Hepatocyte (in vitro differentiated cells): ENCODE results near the gene BANK1. TPM values are rescaled to one million over a fixed set of nuclear protein-coding genes. Genes with fewer than 3 reads are reported as not detected.

ENCODE experiments used
- DNase-seq: peaks from one replicate; pipeline ENCODE4 v3.0.0-alpha.2; 2016; ENCODE audit warnings: low spot score
- H2AFZ ChIP-seq: fragments of 200-600 bp; sonication (generic); 2 replicates; pipeline ENCODE4 v1.6.0; 2016; ENCODE audit warnings: antibody characterized with exemption, mild to moderate bottlenecking
- H3K27ac ChIP-seq: fragments of 200-600 bp; sonication (generic); 2 replicates; pipeline ENCODE4 v1.5.1; 2016; ENCODE audit warnings: mild to moderate bottlenecking
- H3K27me3 ChIP-seq: fragments of 200-600 bp; sonication (generic); 2 replicates; pipeline ENCODE4 v1.6.1; 2016
- H3K36me3 ChIP-seq: fragments of 200-600 bp; sonication (generic); replicated peaks from 2 replicates; pipeline ENCODE4 v1.5.1; 2016; ENCODE audit warnings: low read depth; ENCODE audit not compliant: insufficient read depth
- H3K4me1 ChIP-seq: fragments of 200-600 bp; sonication (generic); 2 replicates; pipeline ENCODE4 v1.5.1; 2016; ENCODE audit warnings: mild to moderate bottlenecking, moderate library complexity; ENCODE audit not compliant: insufficient read depth
- H3K4me2 ChIP-seq: fragments of 200-600 bp; sonication (generic); 2 replicates; pipeline ENCODE4 v1.6.0; 2016
- H3K4me3 ChIP-seq: fragments of 200-600 bp; sonication (generic); 2 replicates; pipeline ENCODE4 v1.5.1; 2016; ENCODE audit warnings: mild to moderate bottlenecking
- H3K79me2 ChIP-seq: fragments of 200-600 bp; sonication (generic); 2 replicates; pipeline ENCODE4 v1.6.0; 2017; ENCODE audit warnings: mild to moderate bottlenecking
- H3K9me2 ChIP-seq: fragments of 200-600 bp; sonication (generic); replicated peaks from 2 replicates; pipeline ENCODE4 v1.6.0; 2017; ENCODE audit warnings: mild to moderate bottlenecking; ENCODE audit not compliant: insufficient read depth
- H3K9me3 ChIP-seq: fragments of 200-600 bp; sonication (generic); 2 replicates; pipeline ENCODE4 v1.5.1; 2016; ENCODE audit warnings: low read depth, mild to moderate bottlenecking
- H4K20me1 ChIP-seq: fragments of 200-600 bp; sonication (generic); 2 replicates; pipeline ENCODE4 v1.6.0; 2016; ENCODE audit warnings: mild to moderate bottlenecking; ENCODE audit not compliant: insufficient read depth, poor library complexity, severe bottlenecking
- CTCF ChIP-seq: fragments of 200-600 bp; sonication (generic); IDR thresholded peaks from 2 replicates; pipeline ENCODE4 v1.5.1; 2016; ENCODE audit warnings: antibody characterized with exemption, mild to moderate bottlenecking; ENCODE audit not compliant: poor library complexity
- EZH2 ChIP-seq: fragments of 200-600 bp; sonication (generic); IDR thresholded peaks from 2 replicates; pipeline ENCODE4 v1.6.1; 2016; ENCODE audit warnings: antibody characterized with exemption, mild to moderate bottlenecking, borderline replicate concordance
- EZH2phosphoT487 ChIP-seq: fragments of 200-600 bp; sonication (generic); IDR thresholded peaks from one replicate; pipeline ENCODE4 v1.6.1; 2018; ENCODE audit warnings: antibody characterized with exemption, mild to moderate bottlenecking, low read depth, moderate library complexity; ENCODE audit not compliant: unreplicated experiment, severe bottlenecking
- WGBS: methylation state at CpG from one replicate; pipeline ENCODE4 v1.1.6; 2016; ENCODE audit warnings: low lambda C conversion rate; ENCODE audit errors: missing lambda C conversion rate; 5-methylcytosine and 5-hydroxymethylcytosine counted together
- polyA plus RNA-seq: library from polyadenylated mRNA; unstranded; fragments of >200 nt; fragmentation: Nextera tagmentation; extraction: Ambion mirVana; gene quantifications from 2 replicates; pipeline ENCODE4 v1.2.1, GENCODE V29; 2016
- total RNA-seq: library from RNA; depleted of rRNA; stranded (reverse); fragments of >200 nt; gene quantifications from 2 replicates; pipeline ENCODE4 v1.2.3, GENCODE V29; 2014

BANK1 gene
- total and polyA plus RNA-seq, 2 experiments from 2014 or later: 0.17 to 0.29 TPM

GRCh38 chr4:101784957-101785356 lies 5.6 kb upstream of the BANK1 start:
- Histone ChIP-seq H3K79me2 (no peaks in the 10 kb centered on the region), H3K4me2 (no peak overlapping the region), H3K27ac (no peak overlapping the region), H3K4me3 (no peak overlapping the region), H3K9me2 (no peaks in the 10 kb centered on the region), H2AFZ (no peak overlapping the region), H3K27me3 (no peaks in the 10 kb centered on the region), H3K9me3 (no peaks in the 10 kb centered on the region), H3K4me1 (no peaks in the 10 kb centered on the region), H3K36me3 (no peaks in the 10 kb centered on the region), H4K20me1 (no peaks in the 10 kb centered on the region)
- DNase-seq: no peak
- WGBS: 79% methylated on average over 1 of the region's 1 CpG
- no peak for TF ChIP-seq EZH2
- TF ChIP-seq EZH2phosphoT487: no peak
- no peak for TF ChIP-seq CTCF

GRCh38 chr4:101785486-101785885 lies 5.0 kb upstream of the BANK1 start:
- H4K20me1 ChIP-seq: no peaks in the 10 kb centered on the region
- H3K4me2 ChIP-seq: no peak overlapping the region
- TF ChIP-seq EZH2: no peak
- no peak overlapping the region for H3K4me3 ChIP-seq
- no peaks in the 10 kb centered on the region for H3K9me3 ChIP-seq
- 88% methylated on average over 1 of the region's 1 CpG for WGBS
- H3K27ac ChIP-seq: no peak overlapping the region
- no peak overlapping the region for H2AFZ ChIP-seq
- no peak for DNase-seq
- peaks cover 3% of the 10 kb centered on the region for H3K4me1 ChIP-seq
- H3K9me2 ChIP-seq: no peaks in the 10 kb centered on the region
- no peaks in the 10 kb centered on the region for H3K36me3 ChIP-seq
- H3K79me2 ChIP-seq: no peaks in the 10 kb centered on the region
- no peaks in the 10 kb centered on the region for H3K27me3 ChIP-seq

GRCh38 chr4:101787701-101788316 lies 2.7 kb upstream of the BANK1 start:
- no peak overlapping the region for H2AFZ ChIP-seq
- no peaks in the 10 kb centered on the region for H4K20me1 ChIP-seq
- WGBS: 62% methylated on average over 4 of the region's 4 CpGs

GRCh38 chr4:101791182-101791558 lies 640 bp downstream of the BANK1 start:
- WGBS: 31% methylated on average over 12 of the region's 12 CpGs
- H3K4me3 ChIP-seq: peak overlapping the region; percentile 46
- peak overlapping the region; percentile 43 for H3K27ac ChIP-seq
- H2AFZ ChIP-seq: peak overlapping the region; percentile 83
- H3K27me3 ChIP-seq: no peaks in the 10 kb centered on the region
- no peaks in the 10 kb centered on the region for H3K79me2 ChIP-seq
- no peaks in the 10 kb centered on the region for H3K9me2 ChIP-seq
- peaks cover 3% of the 10 kb centered on the region for H3K4me1 ChIP-seq
- no peak for TF ChIP-seq EZH2
- no peak for TF ChIP-seq CTCF
- no peak for TF ChIP-seq EZH2phosphoT487
- H3K36me3 ChIP-seq: no peaks in the 10 kb centered on the region
- no peaks in the 10 kb centered on the region for H4K20me1 ChIP-seq
- no peaks in the 10 kb centered on the region for H3K9me3 ChIP-seq
- no peak for DNase-seq
- H3K4me2 ChIP-seq: peak overlapping the region; percentile 90

More at GRCh38 chr4:101787701-101788316, 2.7 kb upstream of the BANK1 start:
- H3K4me3 ChIP-seq: no peak overlapping the region
- H3K9me3 ChIP-seq: no peaks in the 10 kb centered on the region
- no peak overlapping the region for H3K27ac ChIP-seq
- no peak for DNase-seq
- no peaks in the 10 kb centered on the region for H3K9me2 ChIP-seq
- H3K27me3 ChIP-seq: no peaks in the 10 kb centered on the region
- no peak overlapping the region for H3K4me2 ChIP-seq
- TF ChIP-seq EZH2phosphoT487: no peak
- TF ChIP-seq CTCF: no peak
- TF ChIP-seq EZH2: no peak
- no peaks in the 10 kb centered on the region for H3K36me3 ChIP-seq
- H3K79me2 ChIP-seq: no peaks in the 10 kb centered on the region
- H3K4me1 ChIP-seq: peaks cover 3% of the 10 kb centered on the region
